Activated T-cell treated with anti-CD3 and anti-CD28 coated beads, Interleukin-2, amount 50 U/mL, for 4 hours (primary cell): Measurements from ENCODE around the gene CD274. TPM values are rescaled to one million over a fixed set of nuclear protein-coding genes. Genes with fewer than 3 reads are reported as not detected.
"Not testable (repeated sequence)": the region's sequence is repeated elsewhere in the genome, so short reads cannot be mapped to it uniquely, and the experiment has no call there.

Source experiments
- ATAC-seq, 2 donors: fragments of 200-7000 bp; cut with Tn5 transposase; one replicate each; pipeline ENCODE4 v1.10.0; 2021
- DNase-seq: peaks from one replicate; pipeline ENCODE4 v3.0.0-alpha.2; 2020
- H3K27me3 Mint-ChIP-seq: one replicate; pipeline ENCODE4 v1.8.0; 2021; ENCODE audit warnings: low read depth, mixed read lengths
- H3K36me3 Mint-ChIP-seq: one replicate; pipeline ENCODE4 v1.8.0; 2022; ENCODE audit warnings: mixed read lengths; ENCODE audit not compliant: insufficient read depth
- H3K4me1 Mint-ChIP-seq: one replicate; pipeline ENCODE4 v1.8.0; 2021; ENCODE audit warnings: low read depth, mixed read lengths
- H3K4me3 Mint-ChIP-seq: one replicate; pipeline ENCODE4 v1.8.0; 2021; ENCODE audit warnings: mild to moderate bottlenecking, moderate library complexity, mixed read lengths
- H3K9me3 Mint-ChIP-seq: one replicate; pipeline ENCODE4 v1.8.0; 2021; ENCODE audit warnings: mixed read lengths
- total RNA-seq, 3 donors: library from RNA; stranded (reverse); gene quantifications; one replicate each; pipeline ENCODE4 v1.2.1, GENCODE V29; 2021

CD274 gene
- total RNA-seq, 3 donors from 2014 or later: 33.7 to 58.4 (median 42.1) TPM

- ATAC-seq (no peak), DNase-seq (no peak)
- no peaks in the 10 kb centered on the region for H3K9me3 Mint-ChIP-seq
- no peak overlapping the region for H3K4me3 Mint-ChIP-seq
- peaks cover 18% of the 10 kb centered on the region for H3K4me1 Mint-ChIP-seq
- no peaks in the 10 kb centered on the region for H3K27me3 Mint-ChIP-seq
- H3K36me3 Mint-ChIP-seq: no peaks in the 10 kb centered on the region
Measured at GRCh38 chr9:5489630-5490490, 39.5 kb downstream of the CD274 start.

- Mint-ChIP-seq H3K9me3 (no peaks in the 10 kb centered on the region), H3K4me1 (peaks cover 19% of the 10 kb centered on the region), H3K27me3 (no peaks in the 10 kb centered on the region), H3K4me3 (no peak overlapping the region), H3K36me3 (no peaks in the 10 kb centered on the region)
- no peak for DNase-seq
- no peak for ATAC-seq
Measured at GRCh38 chr9:5492965-5493678, 42.8 kb downstream of the CD274 start.

- ATAC-seq (peak; percentile 85 to 88), DNase-seq (no peak)
- H3K9me3 Mint-ChIP-seq: no peaks in the 10 kb centered on the region
- H3K36me3 Mint-ChIP-seq: no peaks in the 10 kb centered on the region
- peaks cover 19% of the 10 kb centered on the region for H3K4me1 Mint-ChIP-seq
- H3K27me3 Mint-ChIP-seq: no peaks in the 10 kb centered on the region
- no peak overlapping the region for H3K4me3 Mint-ChIP-seq
Measured at GRCh38 chr9:5493679-5494511, 43.6 kb downstream of the CD274 start.

- not testable (repeated sequence) for DNase-seq, H3K27me3 Mint-ChIP-seq, H3K9me3 Mint-ChIP-seq, H3K4me3 Mint-ChIP-seq, H3K36me3 Mint-ChIP-seq, ATAC-seq
- peaks cover 19% of the 10 kb centered on the region for H3K4me1 Mint-ChIP-seq
Measured at GRCh38 chr9:5494765-5495164, 44.4 kb downstream of the CD274 start.

GRCh38 chr9:5499157-5499556 is 48.8 kb downstream of the CD274 start:
- Mint-ChIP-seq H3K4me1 (peaks cover 9% of the 10 kb centered on the region), H3K36me3 (no peaks in the 10 kb centered on the region), H3K27me3 (peaks cover 2% of the 10 kb centered on the region), H3K4me3 (no peak overlapping the region), H3K9me3 (peaks cover 11% of the 10 kb centered on the region)
- no peak for ATAC-seq
- no peak for DNase-seq

GRCh38 chr9:5499889-5500398 is 49.6 kb downstream of the CD274 start:
- peaks cover 19% of the 10 kb centered on the region for H3K9me3 Mint-ChIP-seq
- H3K36me3 Mint-ChIP-seq: peaks cover 2% of the 10 kb centered on the region
- DNase-seq: no peak
- no peak overlapping the region for H3K4me3 Mint-ChIP-seq
- no peak for ATAC-seq
- H3K27me3 Mint-ChIP-seq: peaks cover 2% of the 10 kb centered on the region
- H3K4me1 Mint-ChIP-seq: peaks cover 10% of the 10 kb centered on the region

GRCh38 chr9:5500441-5501235 is 50.3 kb downstream of the CD274 start:
- Mint-ChIP-seq H3K4me1 (peaks cover 11% of the 10 kb centered on the region), H3K36me3 (peaks cover 2% of the 10 kb centered on the region), H3K27me3 (peaks cover 2% of the 10 kb centered on the region), H3K4me3 (no peak overlapping the region), H3K9me3 (peaks cover 20% of the 10 kb centered on the region)
- no peak for DNase-seq
- ATAC-seq: no peak

- Mint-ChIP-seq H3K36me3 (peaks cover 2% of the 10 kb centered on the region), H3K27me3 (peaks cover 2% of the 10 kb centered on the region), H3K4me1 (peaks cover 11% of the 10 kb centered on the region), H3K9me3 (peaks cover 20% of the 10 kb centered on the region), H3K4me3 (no peak overlapping the region)
- no peak for ATAC-seq
- DNase-seq: no peak
Measured at GRCh38 chr9:5502553-5502952, 52.2 kb downstream of the CD274 start.

- ATAC-seq: no peak
- Mint-ChIP-seq H3K4me1 (peaks cover 49% of the 10 kb centered on the region), H3K4me3 (peak overlapping the region; percentile 74)
Measured at GRCh38 chr9:5509573-5509972, 59.2 kb downstream of the CD274 start.

GRCh38 chr9:5510360-5510931 is 60.1 kb downstream of the CD274 start, which contains the start of gene PDCD1LG2:
Gene PDCD1LG2, plus strand, starts transcription at chr9:5510531. Its CDS starts 12,016 bp downstream, at chr9:5522547.
- DNase-seq: no peak
- H3K9me3 Mint-ChIP-seq: no peaks in the 10 kb centered on the region
- H3K36me3 Mint-ChIP-seq: no peaks in the 10 kb centered on the region
- peak within 1 kb of the TSS; percentile 74 for H3K4me3 Mint-ChIP-seq
- ATAC-seq: peak; percentile 91 to 97
- H3K4me1 Mint-ChIP-seq: peaks cover 44% of the 10 kb centered on the region
- no peaks in the 10 kb centered on the region for H3K27me3 Mint-ChIP-seq

More at GRCh38 chr9:5509573-5509972, 59.2 kb downstream of the CD274 start:
- peaks cover 5% of the 10 kb centered on the region for H3K9me3 Mint-ChIP-seq
- H3K27me3 Mint-ChIP-seq: no peaks in the 10 kb centered on the region
- H3K36me3 Mint-ChIP-seq: peaks cover under 1% of the 10 kb centered on the region
- no peak for DNase-seq

- Mint-ChIP-seq H3K36me3 (no peaks in the 10 kb centered on the region), H3K4me1 (peaks cover 44% of the 10 kb centered on the region), H3K9me3 (no peaks in the 10 kb centered on the region), H3K27me3 (no peaks in the 10 kb centered on the region), H3K4me3 (peak overlapping the region; percentile 74)
- no peak for ATAC-seq
- no peak for DNase-seq
Measured at GRCh38 chr9:5510989-5511388, 60.6 kb downstream of the CD274 start.

GRCh38 chr9:5511476-5511875 is 61.1 kb downstream of the CD274 start:
- H3K27me3 Mint-ChIP-seq: no peaks in the 10 kb centered on the region
- H3K36me3 Mint-ChIP-seq: no peaks in the 10 kb centered on the region
- peak overlapping the region; percentile 74 for H3K4me3 Mint-ChIP-seq
- no peaks in the 10 kb centered on the region for H3K9me3 Mint-ChIP-seq
- no peak for ATAC-seq
- no peak for DNase-seq
- H3K4me1 Mint-ChIP-seq: peaks cover 44% of the 10 kb centered on the region

- DNase-seq: no peak
- H3K9me3 Mint-ChIP-seq: no peaks in the 10 kb centered on the region
- ATAC-seq: no peak
- H3K27me3 Mint-ChIP-seq: no peaks in the 10 kb centered on the region
- no peak overlapping the region for H3K4me3 Mint-ChIP-seq
- H3K36me3 Mint-ChIP-seq: no peaks in the 10 kb centered on the region
- peaks cover 44% of the 10 kb centered on the region for H3K4me1 Mint-ChIP-seq
Measured at GRCh38 chr9:5511935-5512580, 61.7 kb downstream of the CD274 start.
